ENCODE data around the gene DRAP1. TPM values are rescaled to one million over a fixed set of nuclear protein-coding genes. Genes with fewer than 3 reads are reported as not detected.

DRAP1 gene
- total and polyA plus RNA-seq, 8 donors: 61.0 to 112 (median 86.3) TPM

DNA sequence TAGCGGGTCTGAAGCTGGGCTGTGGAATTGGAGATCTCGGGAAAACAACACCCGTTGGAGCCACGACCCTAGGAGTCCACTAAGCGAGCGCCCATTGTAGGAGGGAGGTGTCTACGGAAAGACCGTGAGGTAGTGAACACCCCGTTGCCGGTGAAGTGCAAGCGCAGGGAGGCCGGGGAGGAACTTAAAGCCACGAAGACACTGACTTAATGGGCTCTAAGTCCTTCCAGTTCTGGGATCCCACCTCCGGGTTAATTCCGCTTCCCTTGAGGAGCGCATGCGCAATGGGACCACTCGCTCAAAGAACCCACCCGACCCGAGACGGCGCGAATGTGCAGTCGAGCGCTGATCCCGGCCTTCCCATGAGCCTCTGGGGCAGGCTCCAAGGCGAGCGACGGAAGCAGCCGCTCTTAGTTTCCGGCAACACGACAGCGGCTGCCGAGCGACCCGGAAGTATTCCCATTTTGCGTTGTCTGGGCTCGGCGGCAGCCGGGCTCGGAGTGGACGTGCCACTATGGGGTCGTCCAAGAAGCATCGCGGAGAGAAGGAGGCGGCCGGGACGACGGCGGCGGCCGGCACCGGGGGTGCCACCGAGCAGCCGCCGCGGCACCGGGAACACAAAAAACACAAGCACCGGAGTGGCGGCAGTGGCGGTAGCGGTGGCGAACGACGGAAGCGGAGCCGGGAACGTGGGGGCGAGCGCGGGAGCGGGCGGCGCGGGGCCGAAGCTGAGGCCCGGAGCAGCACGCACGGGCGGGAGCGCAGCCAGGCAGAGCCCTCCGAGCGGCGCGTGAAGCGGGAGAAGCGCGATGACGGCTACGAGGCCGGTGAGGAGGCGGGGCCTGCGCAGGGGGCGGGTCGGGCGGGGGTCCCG is 42.3 kb downstream of the DRAP1 start, which contains the start of gene SART1:
Gene SART1, plus strand, starts transcription at position 468 of the 874 bp plus-strand sequence. Its CDS starts 47 bp downstream, at position 515.
- Histone ChIP-seq H3K36me3 (peaks cover 0 to 32% of the 10 kb centered on the region in 2 donors), H3K27me3 (no peaks in the 10 kb centered on the region), H3K9me3 (no peaks in the 10 kb centered on the region), H3K27ac (peak within 1 kb of the TSS; percentile 81 to 95), H3K4me3 (peak within 1 kb of the TSS; percentile 84 to 95), H3K4me1 (peaks cover 15 to 28% of the 10 kb centered on the region in 2 donors)
- intact Hi-C loops (cut with DNase I): no loop called here
- TF ChIP-seq, protein P1, sequence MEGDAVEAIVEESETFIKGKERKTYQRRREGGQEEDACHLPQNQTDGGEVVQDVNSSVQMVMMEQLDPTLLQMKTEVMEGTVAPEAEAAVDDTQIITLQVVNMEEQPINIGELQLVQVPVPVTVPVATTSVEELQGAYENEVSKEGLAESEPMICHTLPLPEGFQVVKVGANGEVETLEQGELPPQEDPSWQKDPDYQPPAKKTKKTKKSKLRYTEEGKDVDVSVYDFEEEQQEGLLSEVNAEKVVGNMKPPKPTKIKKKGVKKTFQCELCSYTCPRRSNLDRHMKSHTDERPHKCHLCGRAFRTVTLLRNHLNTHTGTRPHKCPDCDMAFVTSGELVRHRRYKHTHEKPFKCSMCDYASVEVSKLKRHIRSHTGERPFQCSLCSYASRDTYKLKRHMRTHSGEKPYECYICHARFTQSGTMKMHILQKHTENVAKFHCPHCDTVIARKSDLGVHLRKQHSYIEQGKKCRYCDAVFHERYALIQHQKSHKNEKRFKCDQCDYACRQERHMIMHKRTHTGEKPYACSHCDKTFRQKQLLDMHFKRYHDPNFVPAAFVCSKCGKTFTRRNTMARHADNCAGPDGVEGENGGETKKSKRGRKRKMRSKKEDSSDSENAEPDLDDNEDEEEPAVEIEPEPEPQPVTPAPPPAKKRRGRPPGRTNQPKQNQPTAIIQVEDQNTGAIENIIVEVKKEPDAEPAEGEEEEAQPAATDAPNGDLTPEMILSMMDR (IDR thresholded peaks at IDR 0.05): no peak
- ATAC-seq: peak; percentile 99
- DNase-seq: peak; percentile 97 to 99 (median 98)

DNA sequence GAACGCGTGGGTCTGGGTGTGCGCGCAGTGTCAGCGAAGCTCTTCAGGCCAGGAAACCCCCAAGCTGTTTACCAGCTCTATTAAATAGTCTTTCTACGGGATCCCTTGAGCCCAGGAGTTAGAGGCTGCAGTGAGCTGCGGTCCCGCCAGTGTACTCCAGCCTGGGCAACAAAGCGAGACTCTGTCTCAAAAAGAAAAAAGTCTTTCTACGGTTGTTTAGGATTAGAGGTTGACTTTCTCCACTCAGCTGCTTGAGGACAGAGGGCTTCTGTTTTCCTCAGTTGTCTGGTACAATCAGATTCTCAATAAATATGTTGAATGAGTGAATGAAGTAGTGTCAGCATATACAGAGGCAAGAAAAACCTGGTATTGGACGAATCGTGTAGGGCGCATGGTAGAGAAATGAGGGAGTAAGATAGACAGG is 42.9 kb downstream of the DRAP1 start:
- ATAC-seq: no peak
- DNase-seq: no peak
- H3K4me1 ChIP-seq: peaks cover 15 to 28% of the 10 kb centered on the region in 2 donors
- peaks cover 0 to 38% of the 10 kb centered on the region in 2 donors for H3K36me3 ChIP-seq
- no peaks in the 10 kb centered on the region for H3K9me3 ChIP-seq
- TF ChIP-seq, protein P1 (IDR thresholded peaks at IDR 0.05): no peak
- H3K27me3 ChIP-seq: no peaks in the 10 kb centered on the region
- H3K27ac ChIP-seq: peak overlapping the region; percentile 81 to 95
- intact Hi-C loops (cut with DNase I): no loop called here
- H3K4me3 ChIP-seq: peak overlapping the region; percentile 84 to 95

DNA sequence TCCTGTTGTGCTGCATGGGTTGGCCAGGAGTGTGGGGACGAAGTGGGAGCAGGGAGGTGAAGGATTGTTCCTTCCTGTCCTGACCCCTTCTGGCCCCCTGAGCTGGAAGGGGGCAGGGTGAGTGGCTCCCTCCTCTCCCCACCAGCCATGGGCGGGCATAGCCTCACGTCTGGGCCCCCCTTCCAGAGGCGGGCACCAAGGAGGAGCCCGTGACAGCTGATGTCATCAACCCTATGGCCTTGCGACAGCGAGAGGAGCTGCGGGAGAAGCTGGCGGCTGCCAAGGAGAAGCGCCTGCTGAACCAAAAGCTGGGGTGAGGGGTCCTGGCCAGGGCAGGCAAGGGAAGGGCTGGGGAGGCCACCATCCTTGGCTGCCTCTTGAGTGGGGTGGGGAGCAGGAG is 45.7 kb downstream of the DRAP1 start:
- DNase-seq: no peak
- H3K27me3 ChIP-seq: no peaks in the 10 kb centered on the region
- TF ChIP-seq, protein P1 (IDR thresholded peaks at IDR 0.05): no peak
- no peak overlapping the region for H3K4me3 ChIP-seq
- H3K4me1 ChIP-seq: peaks cover 19 to 47% of the 10 kb centered on the region in 2 donors
- H3K9me3 ChIP-seq: no peaks in the 10 kb centered on the region
- intact Hi-C loops (cut with DNase I): no loop called here
- no peak overlapping the region for H3K27ac ChIP-seq
- ATAC-seq: no peak
- peaks cover 0 to 66% of the 10 kb centered on the region in 2 donors for H3K36me3 ChIP-seq

DNA sequence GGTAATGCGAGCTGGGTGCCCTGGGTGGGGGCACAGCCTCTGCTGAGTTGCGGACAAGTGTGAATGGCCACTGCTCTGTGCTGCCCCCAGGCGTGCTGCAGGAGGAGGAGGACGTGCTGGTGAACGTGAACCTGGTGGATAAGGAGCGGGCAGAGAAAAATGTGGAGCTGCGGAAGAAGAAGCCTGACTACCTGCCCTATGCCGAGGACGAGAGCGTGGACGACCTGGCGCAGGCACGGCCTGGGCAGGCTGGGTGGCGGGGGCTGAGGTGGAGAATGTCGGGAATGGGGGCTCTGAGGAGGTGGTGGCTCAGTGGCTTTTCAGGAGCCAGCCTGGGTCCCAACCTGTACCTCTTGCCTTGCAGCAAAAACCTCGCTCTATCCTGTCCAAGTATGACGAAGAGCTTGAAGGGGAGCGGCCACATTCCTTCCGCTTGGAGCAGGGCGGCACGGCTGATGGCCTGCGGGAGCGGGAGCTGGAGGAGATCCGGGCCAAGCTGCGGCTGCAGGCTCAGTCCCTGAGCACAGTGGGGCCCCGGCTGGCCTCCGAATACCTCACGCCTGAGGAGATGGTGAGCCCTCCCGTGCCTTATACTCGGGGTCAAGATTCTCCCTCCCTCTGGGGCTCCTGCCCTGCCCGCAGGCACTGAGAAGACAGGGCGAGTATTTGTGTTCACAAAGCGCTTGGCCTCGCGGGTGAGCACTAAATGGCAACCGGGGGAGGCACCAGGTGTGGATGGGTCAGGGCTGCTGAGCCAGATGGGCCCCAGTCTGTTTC is 46.9 kb downstream of the DRAP1 start:
- Histone ChIP-seq H3K27me3 (no peaks in the 10 kb centered on the region), H3K4me1 (peaks cover 19 to 49% of the 10 kb centered on the region in 2 donors), H3K9me3 (no peaks in the 10 kb centered on the region), H3K4me3 (no peak overlapping the region), H3K36me3 (peaks cover 0 to 73% of the 10 kb centered on the region in 2 donors), H3K27ac (no peak overlapping the region)
- TF ChIP-seq, protein P1 (IDR thresholded peaks at IDR 0.05): no peak
- intact Hi-C loops (cut with DNase I): no loop called here
- ATAC-seq (no peak), DNase-seq (no peak)
